Transverse colon (tissue), 4 donors: ENCODE data around the gene LDLRAD4.

ENCODE experiments used
- CTCF ChIP-seq, 5 experiments: fragments of 200-600 bp in 3 of 5; fragments of 450-650 bp in 2 of 5; sonication (generic) in 3 of 5; IDR thresholded peaks; 1 replicate in 2 of 5; 2 replicates in 3 of 5; pipeline ENCODE4 v1.5.1; 2016 to 2017; ENCODE audit warnings: antibody characterized with exemption in 5 of 5, inconsistent platforms in 3 of 5, mild to moderate bottlenecking in 2 of 5, moderate library complexity in 1 of 5
- EP300 ChIP-seq: sonication (generic); formaldehyde crosslinking; IDR thresholded peaks from one replicate; pipeline ENCODE4 v1.6.1; 2017; ENCODE audit warnings: antibody characterized with exemption, low read depth
- POLR2A ChIP-seq: fragments of 450-650 bp; IDR thresholded peaks from one replicate; pipeline ENCODE4 v1.6.1; 2016; ENCODE audit warnings: antibody characterized with exemption, mild to moderate bottlenecking, moderate library complexity
- POLR2AphosphoS5 ChIP-seq, 3 donors: sonication (generic); formaldehyde crosslinking; IDR thresholded peaks; one replicate each; pipeline ENCODE4 v1.6.1; 2016; ENCODE audit warnings: antibody characterized with exemption in 3 of 3

GRCh38 chr18:13201292-13201691, 17.3 kb upstream of the LDLRAD4 start:
- TF ChIP-seq CTCF (IDR thresholded peaks at IDR 0.05) = no peak
- TF ChIP-seq POLR2AphosphoS5 (IDR thresholded peaks at IDR 0.05) = no peak
- TF ChIP-seq EP300 = no peak
- TF ChIP-seq POLR2A = no peak
